Suppressor macrophage (primary cell): ENCODE results near the gene C13orf46.
"Not testable (repeated sequence)": the region's sequence is repeated elsewhere in the genome, so short reads cannot be mapped to it uniquely, and the experiment has no call there.

ENCODE experiments used
- DNase-seq, 4 experiments: peaks; one replicate each; pipeline ENCODE4 v3.0.0-alpha.2; 2020 to 2022

The C13orf46 gene

GRCh38 chr13:113922412-113923118 is 51.3 kb downstream of the C13orf46 start:
- DNase-seq: no peak

GRCh38 chr13:113921763-113922162 is 52.1 kb downstream of the C13orf46 start:
- no peak for DNase-seq

- peak; percentile 24 to 63 (median 52) for DNase-seq
Measured at GRCh38 chr13:113920606-113921286, 53.1 kb downstream of the C13orf46 start.

- no peak for DNase-seq
Measured at GRCh38 chr13:113919761-113920559, 53.9 kb downstream of the C13orf46 start.

- DNase-seq: no peak
Measured at GRCh38 chr13:113918981-113919701, 54.7 kb downstream of the C13orf46 start.

GRCh38 chr13:113918580-113918979 is 55.3 kb downstream of the C13orf46 start:
- no peak for DNase-seq

GRCh38 chr13:113917594-113918371 is 56.1 kb downstream of the C13orf46 start:
- no peak for DNase-seq

- no peak for DNase-seq
Measured at GRCh38 chr13:113917096-113917495, 56.8 kb downstream of the C13orf46 start.

GRCh38 chr13:113916330-113916815 is 57.5 kb downstream of the C13orf46 start:
- DNase-seq: peak in 1 of 4 experiments; percentile 13

GRCh38 chr13:113915786-113916329 is 58.0 kb downstream of the C13orf46 start:
- no peak for DNase-seq

GRCh38 chr13:113915012-113915763 is 58.7 kb downstream of the C13orf46 start:
- no peak for DNase-seq

- no peak for DNase-seq
Measured at GRCh38 chr13:113914333-113915011, 59.4 kb downstream of the C13orf46 start.

- DNase-seq: not testable (repeated sequence)
Measured at GRCh38 chr13:113913838-113914237, 60.0 kb downstream of the C13orf46 start.

- DNase-seq: not testable (repeated sequence)
Measured at GRCh38 chr13:113913408-113913807, 60.5 kb downstream of the C13orf46 start.

GRCh38 chr13:113912596-113912995 is 61.3 kb downstream of the C13orf46 start:
- no peak for DNase-seq

- peak in 1 of 4 experiments; percentile 1 for DNase-seq
Measured at GRCh38 chr13:113907635-113908617, 66.0 kb downstream of the C13orf46 start.

- no peak for DNase-seq
Measured at GRCh38 chr13:113906571-113906970, 67.3 kb downstream of the C13orf46 start.

- no peak for DNase-seq
Measured at GRCh38 chr13:113905942-113906341, 67.9 kb downstream of the C13orf46 start.

GRCh38 chr13:113905018-113905417 is 68.9 kb downstream of the C13orf46 start:
- no peak for DNase-seq
